GM12873 (cell line): ENCODE measurements around the gene ESD.

ENCODE experiments used
- CTCF ChIP-seq: IDR thresholded peaks from 2 replicates; pipeline ENCODE4 v1.5.1; 2012; ENCODE audit warnings: low read depth, mild to moderate bottlenecking, moderate library complexity, low read length, control low read depth; ENCODE audit not compliant: insufficient read depth; ENCODE audit errors: missing control alignments

Gene ESD

GRCh38 chr13:46771693-46772092 lies 25.3 kb downstream of the ESD start:
- TF ChIP-seq CTCF: no peak

DNA sequence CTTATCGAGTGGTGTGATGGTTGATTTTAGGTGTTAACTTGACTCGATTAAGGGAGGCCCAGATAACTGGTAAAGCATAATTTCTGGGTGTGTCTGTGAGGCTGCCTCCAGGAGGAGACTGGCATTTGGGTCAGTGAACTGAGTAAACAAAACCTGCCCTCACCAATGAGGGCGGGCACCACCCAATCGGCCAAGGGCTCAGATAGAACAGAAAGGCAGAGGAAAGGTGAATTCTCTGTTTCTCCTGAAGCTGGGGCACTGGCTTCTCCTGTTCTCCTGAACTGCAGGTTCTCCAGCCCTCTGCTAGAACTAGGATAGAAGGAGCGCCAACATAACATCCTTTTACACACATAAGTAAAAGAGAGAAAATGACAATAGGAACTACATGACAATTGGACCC lies 35.1 kb downstream of the ESD start:
- TF ChIP-seq CTCF: no peak

- TF ChIP-seq CTCF: no peak
Measured at GRCh38 chr13:46761174-46761573, 35.8 kb downstream of the ESD start.

DNA sequence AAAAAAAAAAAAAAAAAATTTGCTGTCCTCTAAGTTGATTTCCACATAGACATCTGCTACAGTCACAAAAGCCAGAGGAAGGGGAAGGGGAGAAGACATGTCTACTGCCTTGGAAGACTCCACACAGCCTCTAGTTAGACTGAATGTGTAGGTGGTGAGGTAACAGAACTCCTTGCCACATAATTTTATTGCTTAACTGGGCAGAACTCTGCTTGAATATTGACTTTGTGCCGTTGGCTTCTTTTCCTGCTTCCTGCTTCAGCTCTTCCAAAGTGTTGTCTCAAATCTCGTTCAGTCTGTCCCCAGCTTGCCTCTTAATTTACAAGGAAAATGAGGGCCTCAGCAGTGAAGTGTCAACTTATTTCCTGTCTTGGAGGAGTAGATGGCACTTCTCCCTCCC lies 37.1 kb downstream of the ESD start:
- TF ChIP-seq CTCF: no peak

DNA sequence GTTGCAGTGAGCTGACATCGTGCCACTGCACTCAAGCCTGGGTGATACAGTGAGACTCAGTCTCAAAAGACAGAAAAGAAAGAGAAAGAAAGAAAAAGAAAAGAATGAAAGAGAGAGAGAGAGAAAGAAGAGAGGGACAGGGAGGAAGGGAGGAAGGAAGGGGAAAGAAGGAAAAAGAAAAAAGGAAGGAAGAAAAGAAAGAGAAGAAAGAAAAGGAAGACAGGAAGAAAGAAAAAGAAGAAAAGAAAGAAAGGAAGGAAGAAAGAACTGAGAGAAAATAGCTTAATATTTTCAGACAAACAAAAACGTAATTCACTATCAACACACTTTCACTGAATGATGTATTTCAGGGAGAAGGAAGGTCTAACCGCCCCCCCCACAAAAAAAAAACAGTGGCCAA lies 39.3 kb downstream of the ESD start:
- TF ChIP-seq CTCF: no peak

DNA sequence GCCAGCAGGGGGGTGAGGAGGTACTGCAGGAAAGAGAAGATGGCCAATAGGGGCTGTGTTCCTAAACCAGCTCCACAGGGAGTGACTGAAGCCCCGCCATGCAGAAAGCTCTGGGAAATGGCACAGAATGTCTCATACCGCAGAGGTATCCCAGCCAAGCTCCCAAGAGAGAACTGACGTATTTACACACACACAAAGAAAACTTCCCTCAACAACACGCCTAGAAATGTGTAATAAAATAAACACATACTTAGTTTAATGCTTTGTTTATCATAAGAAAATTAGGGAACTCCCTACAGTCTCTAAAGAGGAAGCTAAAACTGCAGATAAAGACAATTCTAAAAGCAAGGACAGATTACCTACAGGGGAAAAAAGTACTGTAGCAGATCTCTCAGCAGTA lies 40.0 kb downstream of the ESD start:
- TF ChIP-seq CTCF: no peak

GRCh38 chr13:46754812-46755211 lies 42.1 kb downstream of the ESD start:
- no peak for TF ChIP-seq CTCF

DNA sequence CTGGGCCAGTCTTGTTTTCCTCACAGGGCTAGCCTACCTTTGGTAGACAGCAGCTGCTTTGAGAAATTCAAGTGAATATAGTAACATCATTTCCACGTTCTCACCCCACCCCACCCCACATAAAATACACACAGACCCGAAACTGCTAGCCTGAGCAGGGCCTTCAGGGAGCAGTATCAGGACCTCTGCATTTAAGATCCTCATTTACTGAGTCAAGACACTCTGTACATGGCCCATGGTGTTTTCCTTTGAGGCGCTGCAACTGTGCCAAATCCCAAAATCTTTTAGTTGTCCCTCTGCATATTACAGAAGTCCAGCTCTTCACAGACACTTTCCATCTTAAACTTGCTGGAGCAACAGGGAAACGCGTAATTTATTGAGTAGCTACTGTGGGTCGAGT lies 43.0 kb downstream of the ESD start:
- no peak for TF ChIP-seq CTCF
